Esophagus squamous epithelium (tissue), 4 donors: ENCODE measurements around the gene SETD4.

Experiments
- POLR2A ChIP-seq, 4 donors: fragments of 450-650 bp; IDR thresholded peaks; one replicate each; pipeline ENCODE4 v1.6.1; 2017; ENCODE audit warnings: antibody characterized with exemption in 4 of 4, mild to moderate bottlenecking in 4 of 4, moderate library complexity in 3 of 4
- TF ChIP-seq, protein P1 (sequence below), 6 experiments: fragments of 450-650 bp in 4 of 6; fragments of 200-600 bp in 2 of 6; sonication (generic) in 2 of 6; IDR thresholded peaks; one replicate each; pipeline ENCODE4 v1.5.1; 2016 to 2019; ENCODE audit warnings: antibody characterized with exemption in 6 of 6, mild to moderate bottlenecking in 4 of 6, moderate library complexity in 4 of 6

DNA sequence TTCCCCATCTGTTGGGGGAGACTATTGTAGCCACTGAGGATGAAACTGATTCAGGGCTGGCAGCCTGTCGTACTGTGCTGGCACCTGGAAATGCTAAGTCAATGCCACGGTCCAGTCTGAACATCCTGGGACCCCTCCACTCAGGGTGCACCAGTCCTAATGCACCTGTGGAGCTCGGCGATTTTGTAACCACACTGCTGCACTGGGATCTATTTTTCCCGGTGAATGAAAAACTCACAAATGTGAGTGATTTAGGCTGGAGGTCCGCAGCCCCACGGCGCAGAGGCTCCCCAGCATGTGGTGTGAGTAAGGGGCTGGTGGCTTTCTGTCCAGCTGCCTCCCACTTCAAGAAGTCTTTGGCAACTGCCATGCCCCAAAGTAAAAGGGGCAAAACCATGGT lies 35.5 kb downstream of the SETD4 start:
- TF ChIP-seq, protein P1, sequence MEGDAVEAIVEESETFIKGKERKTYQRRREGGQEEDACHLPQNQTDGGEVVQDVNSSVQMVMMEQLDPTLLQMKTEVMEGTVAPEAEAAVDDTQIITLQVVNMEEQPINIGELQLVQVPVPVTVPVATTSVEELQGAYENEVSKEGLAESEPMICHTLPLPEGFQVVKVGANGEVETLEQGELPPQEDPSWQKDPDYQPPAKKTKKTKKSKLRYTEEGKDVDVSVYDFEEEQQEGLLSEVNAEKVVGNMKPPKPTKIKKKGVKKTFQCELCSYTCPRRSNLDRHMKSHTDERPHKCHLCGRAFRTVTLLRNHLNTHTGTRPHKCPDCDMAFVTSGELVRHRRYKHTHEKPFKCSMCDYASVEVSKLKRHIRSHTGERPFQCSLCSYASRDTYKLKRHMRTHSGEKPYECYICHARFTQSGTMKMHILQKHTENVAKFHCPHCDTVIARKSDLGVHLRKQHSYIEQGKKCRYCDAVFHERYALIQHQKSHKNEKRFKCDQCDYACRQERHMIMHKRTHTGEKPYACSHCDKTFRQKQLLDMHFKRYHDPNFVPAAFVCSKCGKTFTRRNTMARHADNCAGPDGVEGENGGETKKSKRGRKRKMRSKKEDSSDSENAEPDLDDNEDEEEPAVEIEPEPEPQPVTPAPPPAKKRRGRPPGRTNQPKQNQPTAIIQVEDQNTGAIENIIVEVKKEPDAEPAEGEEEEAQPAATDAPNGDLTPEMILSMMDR (IDR thresholded peaks at IDR 0.05), result no peak
- no peak for TF ChIP-seq POLR2A (IDR thresholded peaks at IDR 0.05)
